ENCODE measurements around the gene MED22.

- TF ChIP-seq CTCF (IDR thresholded peaks at IDR 0.05; ENCODE audit: insufficient read depth, low read length) (no peak), POLR2AphosphoS5 (IDR thresholded peaks at IDR 0.05; ENCODE audit: low read depth) (no peak)
Observed at GRCh38 chr9:133393399-133393798, 45.5 kb upstream of the MED22 start.

Measured in HL-60 (cell line).